ENCODE data around the gene DISC1. TPM values are rescaled to one million over a fixed set of nuclear protein-coding genes. Genes with fewer than 3 reads are reported as not detected.

The DISC1 gene
- polyA plus RNA-seq, 3 donors, result 5.5 to 14.7 (median 5.8) TPM

- peak overlapping the region in 1 of 2 donors; percentile 46 for H3K4me3 Mint-ChIP-seq
- H3K27ac Mint-ChIP-seq, result peak overlapping the region in 3 of 7 donors; percentile 4 to 72 (median 38)
- H3K4me1 Mint-ChIP-seq, result peaks cover 24% of the 10 kb centered on the region
- intact Hi-C loops (cut with micrococcal nuclease), result no loop called here
- peaks cover 15 to 34% of the 10 kb centered on the region in 2 donors for H3K36me3 ChIP-seq (replicated peaks in 1 of 2; ENCODE audit: control insufficient read depth in 1 of 2, insufficient read depth in 2 of 2, low read length in 2 of 2)
- H4K20me1 ChIP-seq (ENCODE audit: insufficient read depth, low read length), result peaks cover 77% of the 10 kb centered on the region
- 30% methylated on average over 9 of the region's 9 CpGs for WGBS (ENCODE audit: insufficient coverage)
- peaks cover 0 to 3% (median 0%) of the 10 kb centered on the region in 3 donors for H3K27me3 Mint-ChIP-seq (ENCODE audit: low read depth in 3 of 3)
- peaks cover 30 to 34% of the 10 kb centered on the region in 2 donors for H3K36me3 Mint-ChIP-seq
- H3K27ac ChIP-seq (ENCODE audit: low read depth in 1 of 2, low read length in 2 of 2), result peak overlapping the region in 1 of 2 donors; percentile 16
- peak overlapping the region; percentile 20 for H3K4me2 ChIP-seq (replicated peaks; ENCODE audit: extremely low read depth, low read length, poor library complexity, severe bottlenecking)
- no peak overlapping the region for H2AFZ ChIP-seq (ENCODE audit: insufficient read depth, low read depth, low read length, poor library complexity, severe bottlenecking)
- TF ChIP-seq CTCF (IDR thresholded peaks at IDR 0.05), result no peak
- H3K4me1 ChIP-seq (ENCODE audit: control insufficient read depth in 1 of 2, insufficient read depth in 2 of 2, low read length in 2 of 2), result peaks cover 18 to 20% of the 10 kb centered on the region in 2 donors
- H3K4me3 ChIP-seq (replicated peaks in 1 of 3; ENCODE audit: low read depth in 2 of 3, low read length in 3 of 3), result no peak overlapping the region
- peaks cover 7 to 23% (median 19%) of the 10 kb centered on the region in 7 donors for H3K9me3 Mint-ChIP-seq
- H3K27me3 ChIP-seq (ENCODE audit: control insufficient read depth in 2 of 2, insufficient read depth in 2 of 2, low read length in 2 of 2), result no peaks in the 10 kb centered on the region
- H3K9ac ChIP-seq (ENCODE audit: insufficient read depth, low read length, poor library complexity, severe bottlenecking), result peak overlapping the region; percentile 4
- peaks cover 11 to 19% of the 10 kb centered on the region in 2 donors for H3K9me3 ChIP-seq (replicated peaks in 1 of 2; ENCODE audit: control insufficient read depth in 1 of 2, insufficient read depth in 1 of 2, low read length in 2 of 2)
- DNase-seq, result peak; percentile 15 to 37 (median 22)
- peaks cover 73% of the 10 kb centered on the region for H3K79me2 ChIP-seq (ENCODE audit: insufficient read depth, low read length)
Observed at GRCh38 chr1:231690059-231690458, 63.5 kb downstream of the DISC1 start.

GRCh38 chr1:231691618-231692259, 65.1 kb downstream of the DISC1 start:
- Histone ChIP-seq H3K36me3 (replicated peaks in 1 of 2; ENCODE audit: control insufficient read depth in 1 of 2, insufficient read depth in 2 of 2, low read length in 2 of 2) (peaks cover 28 to 38% of the 10 kb centered on the region in 2 donors), H3K9me3 (replicated peaks in 1 of 2; ENCODE audit: control insufficient read depth in 1 of 2, insufficient read depth in 1 of 2, low read length in 2 of 2) (peaks cover 0 to 4% of the 10 kb centered on the region in 2 donors), H3K27me3 (ENCODE audit: control insufficient read depth in 2 of 2, insufficient read depth in 2 of 2, low read length in 2 of 2) (no peaks in the 10 kb centered on the region), H3K4me3 (replicated peaks in 1 of 3; ENCODE audit: low read depth in 2 of 3, low read length in 3 of 3) (no peak overlapping the region), H2AFZ (ENCODE audit: insufficient read depth, low read depth, low read length, poor library complexity, severe bottlenecking) (no peak overlapping the region), H3K4me2 (replicated peaks; ENCODE audit: extremely low read depth, low read length, poor library complexity, severe bottlenecking) (no peak overlapping the region), H3K27ac (ENCODE audit: low read depth in 1 of 2, low read length in 2 of 2) (no peak overlapping the region), H4K20me1 (ENCODE audit: insufficient read depth, low read length) (peaks cover 91% of the 10 kb centered on the region), H3K9ac (ENCODE audit: insufficient read depth, low read length, poor library complexity, severe bottlenecking) (no peak overlapping the region), H3K4me1 (ENCODE audit: control insufficient read depth in 1 of 2, insufficient read depth in 2 of 2, low read length in 2 of 2) (peaks cover 18 to 20% of the 10 kb centered on the region in 2 donors), H3K79me2 (ENCODE audit: insufficient read depth, low read length) (peaks cover 81% of the 10 kb centered on the region)
- WGBS (ENCODE audit: insufficient coverage), result 98% methylated on average over 9 of the region's 17 CpGs
- Mint-ChIP-seq H3K27me3 (ENCODE audit: low read depth in 3 of 3) (peaks cover 0 to 4% (median 0%) of the 10 kb centered on the region in 3 donors), H3K4me1 (peaks cover 24% of the 10 kb centered on the region), H3K27ac (no peak overlapping the region), H3K4me3 (no peak overlapping the region), H3K9me3 (peaks cover 5 to 9% (median 7%) of the 10 kb centered on the region in 7 donors), H3K36me3 (peaks cover 36 to 41% of the 10 kb centered on the region in 2 donors)
- intact Hi-C loops (cut with micrococcal nuclease), result no loop called here
- DNase-seq, result no peak
- TF ChIP-seq CTCF (IDR thresholded peaks at IDR 0.05), result peak; percentile 23

Data from CD14-positive monocyte (primary cell).